Measurements from ENCODE around the gene SPATA33.

DNA sequence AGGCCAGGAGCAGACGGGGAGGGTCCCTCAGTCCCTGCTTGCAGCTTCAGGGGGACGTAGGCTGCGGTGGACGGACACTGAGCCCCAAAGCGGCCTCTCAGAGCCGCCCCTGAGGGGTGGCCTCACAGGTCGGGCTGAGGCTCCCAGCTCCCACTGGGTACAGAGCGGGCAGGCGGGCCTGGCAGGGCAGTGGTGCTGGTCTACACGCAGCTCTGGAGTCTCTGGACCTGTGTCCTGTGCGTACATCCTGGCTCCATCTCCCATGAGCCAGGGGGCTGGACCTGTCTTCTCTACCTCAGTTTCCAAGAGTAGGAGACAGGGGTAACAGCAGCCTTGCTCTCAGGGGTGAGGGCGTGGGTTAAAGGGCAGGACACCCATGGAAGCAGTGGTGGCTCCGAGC, 42.5 kb upstream of the SPATA33 start:
- TF ChIP-seq YY1 (IDR thresholded peaks at IDR 0.05; ENCODE audit: insufficient read depth, insufficient read length), result no peak
- no peak for TF ChIP-seq ZNF274 (IDR thresholded peaks at IDR 0.05; ENCODE audit: low read depth, low read length)
- TF ChIP-seq SUZ12 (IDR thresholded peaks at IDR 0.05; ENCODE audit: extremely low read depth, insufficient read depth, insufficient read length), result no peak
